Duodenal mucosa (tissue), 2 donors: ENCODE results near the gene ATG12.
"Not testable (repeated sequence)": the region's sequence is repeated elsewhere in the genome, so short reads cannot be mapped to it uniquely, and the experiment has no call there.

Source experiments
- H3K27ac ChIP-seq: one replicate; pipeline ENCODE4 v1.7.0; 2013; ENCODE audit warnings: low read depth, low read length
- H3K27me3 ChIP-seq, 2 donors: one replicate each; pipeline ENCODE4 v1.7.0; 2013; ENCODE audit warnings: low read length in 2 of 2, control low read depth in 1 of 2; ENCODE audit not compliant: insufficient read depth in 2 of 2, control insufficient read depth in 1 of 2
- H3K36me3 ChIP-seq, 2 donors: one replicate each; pipeline ENCODE4 v1.7.0; 2013; ENCODE audit warnings: low read length in 2 of 2, control low read depth in 1 of 2; ENCODE audit not compliant: insufficient read depth in 2 of 2, control insufficient read depth in 1 of 2
- H3K4me1 ChIP-seq, 2 donors: one replicate each; pipeline ENCODE4 v1.7.0; 2013; ENCODE audit warnings: low read length in 2 of 2, control low read depth in 1 of 2; ENCODE audit not compliant: insufficient read depth in 2 of 2, control insufficient read depth in 1 of 2
- H3K4me3 ChIP-seq, 2 donors: one replicate each; pipeline ENCODE4 v1.7.0; 2013; ENCODE audit warnings: low read length in 2 of 2, low read depth in 1 of 2
- H3K9ac ChIP-seq, 2 donors: one replicate each; pipeline ENCODE4 v1.7.0; 2013; ENCODE audit warnings: low read length in 2 of 2, low read depth in 1 of 2
- H3K9me3 ChIP-seq, 2 donors: one replicate each; pipeline ENCODE4 v1.7.0; 2013; ENCODE audit warnings: low read length in 2 of 2, control low read depth in 1 of 2; ENCODE audit not compliant: control insufficient read depth in 1 of 2

Gene ATG12

GRCh38 chr5:115810761-115811160 is 30.6 kb downstream of the ATG12 start:
- H3K9ac ChIP-seq: no peak overlapping the region
- no peak overlapping the region for H3K4me3 ChIP-seq
- H3K27ac ChIP-seq: no peak overlapping the region
- H3K36me3 ChIP-seq: no peaks in the 10 kb centered on the region
- H3K9me3 ChIP-seq: no peaks in the 10 kb centered on the region
- H3K27me3 ChIP-seq: peaks cover 11 to 36% of the 10 kb centered on the region in 2 donors
- H3K4me1 ChIP-seq: no peaks in the 10 kb centered on the region

GRCh38 chr5:115809946-115810345 is 31.4 kb downstream of the ATG12 start:
- no peak overlapping the region for H3K4me3 ChIP-seq
- peaks cover 5 to 28% of the 10 kb centered on the region in 2 donors for H3K27me3 ChIP-seq
- no peak overlapping the region for H3K9ac ChIP-seq
- no peak overlapping the region for H3K27ac ChIP-seq
- H3K9me3 ChIP-seq: no peaks in the 10 kb centered on the region
- H3K4me1 ChIP-seq: no peaks in the 10 kb centered on the region
- no peaks in the 10 kb centered on the region for H3K36me3 ChIP-seq

GRCh38 chr5:115808066-115808465 is 33.3 kb downstream of the ATG12 start:
- not testable (repeated sequence) for H3K4me3 ChIP-seq, H3K36me3 ChIP-seq, H3K9me3 ChIP-seq, H3K27ac ChIP-seq, H3K9ac ChIP-seq, H3K4me1 ChIP-seq
- peaks cover 0 to 10% of the 10 kb centered on the region in 2 donors for H3K27me3 ChIP-seq

DNA sequence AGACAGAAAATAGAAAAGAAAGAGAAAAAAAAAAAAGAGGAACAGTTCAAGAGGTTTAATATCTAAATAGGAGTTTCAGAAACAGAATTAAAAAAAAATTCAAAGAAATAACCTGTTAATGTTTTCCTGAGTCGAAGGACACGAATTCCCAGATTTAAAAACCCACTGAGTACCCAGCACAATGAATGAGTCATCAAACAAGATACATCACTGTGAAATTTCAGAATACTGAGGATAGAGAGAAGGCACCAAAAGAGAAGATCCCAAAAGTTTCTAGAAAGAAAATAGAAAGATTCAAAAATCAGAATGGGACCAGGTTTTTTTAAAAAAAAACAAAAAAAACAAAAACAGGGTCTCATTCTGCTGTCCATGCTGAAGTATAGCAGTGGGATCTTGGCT is 33.7 kb downstream of the ATG12 start:
- no peak overlapping the region for H3K9ac ChIP-seq

GRCh38 chr5:115806986-115807653 is 34.2 kb downstream of the ATG12 start:
- H3K27me3 ChIP-seq: peaks cover 0 to 5% of the 10 kb centered on the region in 2 donors
- H3K4me1 ChIP-seq: no peaks in the 10 kb centered on the region
- no peaks in the 10 kb centered on the region for H3K36me3 ChIP-seq
- H3K9me3 ChIP-seq: no peaks in the 10 kb centered on the region
- no peak overlapping the region for H3K27ac ChIP-seq
- no peak overlapping the region for H3K4me3 ChIP-seq
- no peak overlapping the region for H3K9ac ChIP-seq

More for the DNA sequence above, 33.7 kb downstream of the ATG12 start:
- H3K9me3 ChIP-seq: no peaks in the 10 kb centered on the region
- peaks cover 0 to 10% of the 10 kb centered on the region in 2 donors for H3K27me3 ChIP-seq
- H3K4me1 ChIP-seq: no peaks in the 10 kb centered on the region
- no peak overlapping the region for H3K4me3 ChIP-seq
- no peak overlapping the region for H3K27ac ChIP-seq
- H3K36me3 ChIP-seq: no peaks in the 10 kb centered on the region

- Histone ChIP-seq H3K27ac (no peak overlapping the region), H3K27me3 (no peaks in the 10 kb centered on the region), H3K9me3 (no peaks in the 10 kb centered on the region), H3K4me3 (no peak overlapping the region), H3K36me3 (no peaks in the 10 kb centered on the region), H3K4me1 (no peaks in the 10 kb centered on the region), H3K9ac (no peak overlapping the region)
Measured at GRCh38 chr5:115801984-115802383, 39.4 kb downstream of the ATG12 start.

GRCh38 chr5:115801152-115801551 is 40.2 kb downstream of the ATG12 start:
- Histone ChIP-seq H3K36me3 (no peaks in the 10 kb centered on the region), H3K27me3 (no peaks in the 10 kb centered on the region), H3K9me3 (no peaks in the 10 kb centered on the region), H3K27ac (no peak overlapping the region), H3K4me1 (no peaks in the 10 kb centered on the region), H3K9ac (no peak overlapping the region), H3K4me3 (no peak overlapping the region)

DNA sequence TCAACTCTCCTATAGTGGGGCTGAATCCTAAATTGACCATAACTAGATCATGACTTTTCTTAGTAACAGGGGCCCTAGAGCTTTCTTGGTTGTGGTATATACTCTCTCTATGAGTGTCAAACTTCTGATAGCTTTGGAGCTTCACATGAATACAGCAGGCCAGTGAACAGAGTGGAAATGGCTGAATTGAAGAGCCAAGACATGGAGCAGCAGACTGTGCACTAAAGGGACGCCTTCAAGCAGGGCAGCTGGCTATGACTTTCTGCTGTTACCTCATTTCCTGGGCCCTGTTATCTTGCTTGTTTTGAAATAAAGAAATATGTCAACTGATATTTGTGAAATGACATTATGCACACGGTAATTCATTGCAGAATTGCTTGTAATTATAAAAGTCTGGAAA is 41.3 kb downstream of the ATG12 start:
- no peak overlapping the region for H3K9ac ChIP-seq
- no peak overlapping the region for H3K4me3 ChIP-seq
- H3K36me3 ChIP-seq: no peaks in the 10 kb centered on the region
- no peaks in the 10 kb centered on the region for H3K27me3 ChIP-seq
- no peaks in the 10 kb centered on the region for H3K9me3 ChIP-seq
- no peaks in the 10 kb centered on the region for H3K4me1 ChIP-seq
- H3K27ac ChIP-seq: no peak overlapping the region

DNA sequence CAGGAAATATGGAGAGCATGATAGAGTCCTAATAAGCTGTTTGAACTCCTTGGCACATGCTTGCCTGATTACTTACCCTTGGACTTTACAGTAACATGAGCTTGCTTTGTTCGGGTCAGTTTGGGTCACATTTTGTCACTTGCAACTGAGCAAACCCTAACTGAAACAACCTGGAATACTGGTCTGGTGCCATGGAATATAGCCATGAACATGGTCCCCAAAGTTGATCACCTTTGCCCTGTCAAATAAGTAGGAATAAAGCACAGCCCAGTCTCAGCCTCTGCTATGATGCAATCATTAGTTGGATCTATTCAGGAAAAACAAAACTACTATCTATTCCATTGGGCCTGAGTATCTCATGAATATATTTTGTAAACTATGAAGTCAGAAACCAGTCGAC is 43.1 kb downstream of the ATG12 start:
- no peaks in the 10 kb centered on the region for H3K36me3 ChIP-seq
- H3K9ac ChIP-seq: no peak overlapping the region

GRCh38 chr5:115796656-115797055 is 44.7 kb downstream of the ATG12 start:
- Histone ChIP-seq H3K9ac (no peak overlapping the region), H3K9me3 (no peaks in the 10 kb centered on the region), H3K4me3 (no peak overlapping the region), H3K27me3 (no peaks in the 10 kb centered on the region), H3K4me1 (no peaks in the 10 kb centered on the region), H3K27ac (no peak overlapping the region), H3K36me3 (no peaks in the 10 kb centered on the region)

More for the DNA sequence above, 43.1 kb downstream of the ATG12 start:
- Histone ChIP-seq H3K4me3 (no peak overlapping the region), H3K4me1 (no peaks in the 10 kb centered on the region), H3K27me3 (no peaks in the 10 kb centered on the region), H3K27ac (no peak overlapping the region), H3K9me3 (no peaks in the 10 kb centered on the region)
